K562 (cell line): ENCODE results near the gene ELP5. TPM values are rescaled to one million over a fixed set of nuclear protein-coding genes. Genes with fewer than 3 reads are reported as not detected.

ENCODE experiments used
- BCLAF1 ChIP-seq, 2 experiments: fragments of 450-650 bp in 1 of 2; IDR thresholded peaks; 2 replicates each; pipeline ENCODE4 v1.6.1; 2011 to 2017; ENCODE audit warnings: low read depth in 2 of 2, antibody characterized with exemption in 1 of 2, borderline replicate concordance in 1 of 2, low read length in 1 of 2, mild to moderate bottlenecking in 1 of 2, mixed read lengths in 1 of 2; ENCODE audit not compliant: control insufficient read depth in 1 of 2
- CREBBP ChIP-seq: IDR thresholded peaks from one replicate; pipeline ENCODE4 v1.6.1; 2012; ENCODE audit warnings: low read depth, mild to moderate bottlenecking, control low read depth, inconsistent platforms, low read length
- EHMT2 ChIP-seq: fragments of 450-650 bp; IDR thresholded peaks from 2 replicates; pipeline ENCODE4 v1.6.1; 2018; ENCODE audit warnings: antibody characterized with exemption
- FOXP1 ChIP-seq: sonication (generic); formaldehyde crosslinking; IDR thresholded peaks from 2 replicates; pipeline ENCODE4 v1.8.0; 2022; ENCODE audit warnings: mild to moderate bottlenecking, missing genetic modification reagents
- HMG20B ChIP-seq: fragments of 250-450 bp; sonication (Bioruptor Pico); IDR thresholded peaks from 2 replicates; pipeline ENCODE4 v1.5.0; 2021; ENCODE audit warnings: mild to moderate bottlenecking
- IRF2 ChIP-seq: sonication (generic); formaldehyde crosslinking; IDR thresholded peaks from 2 replicates; pipeline ENCODE4 v1.8.1; 2022; ENCODE audit warnings: mild to moderate bottlenecking, missing genetic modification reagents
- PHF20 ChIP-seq: fragments of 450-650 bp; IDR thresholded peaks from 2 replicates; pipeline ENCODE4 v1.6.1; 2018; ENCODE audit not compliant: partially characterized antibody
- POLR2AphosphoS5 ChIP-seq: IDR thresholded peaks from 2 replicates; pipeline ENCODE4 v1.6.1; 2011; ENCODE audit warnings: mild to moderate bottlenecking, low read depth, low read length, moderate library complexity; ENCODE audit not compliant: control insufficient read depth, insufficient read depth
- POLR3A ChIP-seq: IDR thresholded peaks from 2 replicates; pipeline ENCODE4 v1.6.1; 2011; ENCODE audit warnings: borderline replicate concordance, mild to moderate bottlenecking, moderate library complexity; ENCODE audit not compliant: insufficient read length, insufficient read depth; ENCODE audit errors: extremely low read depth
- SAP30 ChIP-seq: fragments of 200-600 bp; sonication (generic); IDR thresholded peaks from 2 replicates; pipeline ENCODE4 v1.6.1; 2012; ENCODE audit warnings: borderline replicate concordance, low read depth, mild to moderate bottlenecking, moderate library complexity, low read length, control low read depth, inconsistent platforms; ENCODE audit not compliant: insufficient read depth, poor library complexity, severe bottlenecking
- SIRT6 ChIP-seq: IDR thresholded peaks from one replicate; pipeline ENCODE4 v1.6.1; 2012; ENCODE audit warnings: low read depth, mild to moderate bottlenecking, control low read depth, inconsistent platforms, low read length, moderate library complexity
- ZMIZ1 ChIP-seq, 2 experiments: fragments of 150-350 bp in 1 of 2; IDR thresholded peaks; 2 replicates each; pipeline ENCODE4 v1.6.1; 2012 to 2016; ENCODE audit warnings: low read depth in 2 of 2, low read length in 2 of 2, mild to moderate bottlenecking in 1 of 2, moderate library complexity in 1 of 2
- ZNF184 ChIP-seq: sonication (generic); formaldehyde crosslinking; IDR thresholded peaks from 2 replicates; pipeline ENCODE4 v1.5.0; 2020; ENCODE audit warnings: missing genetic modification reagents
- ZNF41 ChIP-seq: fragments of 250-450 bp; sonication (Bioruptor Pico); conservative IDR thresholded peaks from 2 replicates; pipeline ENCODE4 v1.4.0; 2020; ENCODE audit warnings: mild to moderate bottlenecking
- ZNF551 ChIP-seq: fragments of 250-450 bp; sonication (Bioruptor Pico); IDR thresholded peaks from 2 replicates; pipeline ENCODE4 v1.5.0; 2021; ENCODE audit warnings: mild to moderate bottlenecking, moderate library complexity
- ZNF655 ChIP-seq: fragments of 250-450 bp; sonication (Bioruptor Pico); IDR thresholded peaks from 2 replicates; pipeline ENCODE4 v1.5.0; 2021
- polyA plus RNA-seq, 8 experiments: library from polyadenylated mRNA; depleted of rRNA in 4 of 8; stranded (reverse) in 5 of 8; unstranded in 3 of 8; fragments of >200 nt; fragmentation: Nextera tagmentation in 2 of 8; fragmentation: Illumina TruSeq in 1 of 8; extraction: Ambion mirVana in 2 of 8; extraction: Trizol in 1 of 8; gene quantifications; 2 replicates each; pipeline versions ENCODE4 v1.2.1 to v1.2.3, GENCODE V29; 2011 to 2014; ENCODE audit warnings: inconsistent platforms in 1 of 8, missing spikeins in 1 of 8
- total RNA-seq, 7 experiments: library from RNA; depleted of rRNA in 6 of 7; stranded (reverse); fragments of >200 nt in 6 of 7; fragmentation: Illumina TruSeq in 2 of 7; extraction: Trizol in 2 of 7; gene quantifications; 2 replicates each; pipeline versions ENCODE4 v1.2.1 to v1.2.3, GENCODE V29; 2011 to 2021; ENCODE audit warnings: low replicate concordance in 1 of 7

The ELP5 gene
- total and polyA plus RNA-seq, 9 of the 15 experiments (the other 6 are each of a cell fraction or from before 2014, with no cell fraction given) = 25.7 to 77.9 (median 52.9) TPM

GRCh38 chr17:7234083-7234951 is 17.7 kb upstream of the ELP5 start, which contains the start of gene DVL2 (continued):
- TF ChIP-seq ZNF655 (CRISPR knock-in tag) (peak; percentile 37; the same call in 1 of the 2 replicates), FOXP1 (peak; percentile 39; the same call in 1 of the 2 replicates), SIRT6 (no peak), ZMIZ1 (IDR thresholded peaks at IDR 0.05; ENCODE audit: low read depth in 2 of 2, low read length in 2 of 2) (no peak), ZNF184 (CRISPR knock-in tag) (no peak), BCLAF1 (IDR thresholded peaks at IDR 0.05; ENCODE audit: borderline replicate concordance in 1 of 2, control insufficient read depth in 1 of 2, low read depth in 2 of 2, low read length in 1 of 2) (no peak), ZNF551 (CRISPR knock-in tag) (peak; percentile 70; the same call in 1 of the 2 replicates), EHMT2 (no peak), SAP30 (peak; percentile 47), CREBBP (no peak), POLR2AphosphoS5 (peak; percentile 76), PHF20 (peak; percentile 77), HMG20B (CRISPR knock-in tag) (no peak), IRF2 (CRISPR knock-in tag) (no peak), POLR3A (no peak), ZNF41 (CRISPR knock-in tag) (no peak)
